Lung microvascular endothelial cell (primary cell): ENCODE results near the gene SLC51A. TPM values are rescaled to one million over a fixed set of nuclear protein-coding genes. Genes with fewer than 3 reads are reported as not detected.
"Not testable (repeated sequence)": the region's sequence is repeated elsewhere in the genome, so short reads cannot be mapped to it uniquely, and the experiment has no call there.

Experiments
- DNase-seq, 2 donors: peaks; one replicate each; pipeline versions ENCODE4 v3.0.0 to v3.0.0-alpha.2; 2010; ENCODE audit warnings: low read depth in 2 of 2
- total RNA-seq: library from RNA; depleted of rRNA; stranded (reverse); fragments of >200 nt; gene quantifications from 2 replicates; pipeline ENCODE4 v1.2.1, GENCODE V29; 2014

SLC51A gene
- total RNA-seq, 1 donor from 2014 or later = not detected

DNA sequence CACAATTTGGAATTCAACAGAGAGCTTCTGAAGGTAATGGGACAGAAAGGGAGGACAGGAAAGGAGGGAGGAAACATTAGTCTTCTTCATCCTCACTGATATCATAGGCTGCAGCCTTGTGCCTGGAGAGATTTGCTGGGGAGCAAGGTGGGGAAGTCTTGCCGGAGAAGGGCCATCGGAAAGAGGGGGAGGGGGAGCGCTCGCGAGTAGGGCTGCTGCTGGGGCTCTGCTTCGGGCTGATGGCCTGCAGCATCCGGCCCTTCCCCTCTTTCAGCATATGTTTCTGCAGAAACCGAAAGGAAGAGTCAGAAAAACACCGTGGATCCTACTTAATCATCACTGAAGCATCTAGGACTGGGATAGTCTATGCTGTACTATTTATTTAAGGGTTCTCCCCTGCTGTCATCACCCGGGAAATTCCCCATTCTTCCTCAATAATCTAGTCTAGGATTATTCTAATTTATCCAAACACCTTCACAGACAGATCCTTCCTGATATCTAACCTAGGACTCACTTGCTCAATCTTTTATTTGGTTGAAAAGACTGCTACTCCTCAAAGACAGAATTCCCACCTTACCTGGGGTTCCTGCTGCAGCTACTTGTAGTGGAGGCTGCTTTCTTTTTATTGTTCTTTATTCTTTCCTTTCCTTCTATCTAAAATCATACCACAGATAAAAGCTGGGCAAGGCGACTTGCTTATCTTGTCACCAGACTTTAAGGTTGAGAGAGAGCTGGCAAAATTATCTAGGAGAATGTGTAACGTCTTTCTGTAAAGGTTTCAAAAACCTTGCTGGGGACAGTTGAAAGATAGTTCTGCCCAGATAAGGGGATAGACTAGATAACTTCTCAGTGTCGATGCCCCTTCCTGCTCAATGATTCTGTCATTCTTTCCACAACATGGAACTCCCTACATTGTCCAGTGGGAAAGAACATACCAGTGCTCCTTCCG, 22.6 kb downstream of the SLC51A start:
- DNase-seq = no peak

DNA sequence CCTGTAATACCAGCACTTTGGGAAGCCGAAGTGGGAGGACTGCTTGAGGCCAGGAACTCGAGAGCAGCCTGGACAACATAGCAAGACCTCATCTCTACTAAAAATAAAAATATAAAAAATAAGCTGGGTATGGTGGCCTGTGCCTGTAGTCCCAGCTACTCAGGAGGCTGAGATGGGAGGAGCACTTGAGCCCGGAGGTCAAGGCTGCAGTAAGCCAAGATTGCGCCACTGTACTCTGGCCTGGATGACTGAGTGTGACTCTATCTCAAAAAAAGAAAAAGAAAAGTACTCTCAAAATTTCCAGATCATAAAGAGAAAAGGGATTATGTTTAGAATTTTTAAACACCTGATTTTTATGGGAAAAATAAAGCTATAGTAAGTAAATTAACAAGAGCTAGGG, 24.1 kb downstream of the SLC51A start:
- no peak for DNase-seq

DNA sequence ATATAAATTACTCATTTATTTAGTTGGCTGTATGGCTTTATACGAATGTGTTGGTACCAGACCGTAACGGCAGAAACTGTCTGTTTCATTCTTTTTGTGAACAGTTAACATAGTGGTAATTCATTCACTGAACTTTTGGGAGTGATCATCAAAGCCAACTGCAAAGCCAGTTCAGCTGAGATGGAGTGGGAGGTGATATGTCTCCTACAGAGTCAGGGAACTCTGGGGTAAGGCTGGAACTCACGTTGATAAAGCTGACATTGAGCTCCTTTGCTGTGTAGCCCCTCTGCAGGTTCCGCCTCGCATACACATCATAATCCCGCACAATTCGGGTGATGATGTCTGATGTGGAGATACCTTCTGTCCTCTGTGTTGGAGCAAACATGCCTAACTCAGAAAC, 25.4 kb downstream of the SLC51A start:
- DNase-seq = no peak

DNA sequence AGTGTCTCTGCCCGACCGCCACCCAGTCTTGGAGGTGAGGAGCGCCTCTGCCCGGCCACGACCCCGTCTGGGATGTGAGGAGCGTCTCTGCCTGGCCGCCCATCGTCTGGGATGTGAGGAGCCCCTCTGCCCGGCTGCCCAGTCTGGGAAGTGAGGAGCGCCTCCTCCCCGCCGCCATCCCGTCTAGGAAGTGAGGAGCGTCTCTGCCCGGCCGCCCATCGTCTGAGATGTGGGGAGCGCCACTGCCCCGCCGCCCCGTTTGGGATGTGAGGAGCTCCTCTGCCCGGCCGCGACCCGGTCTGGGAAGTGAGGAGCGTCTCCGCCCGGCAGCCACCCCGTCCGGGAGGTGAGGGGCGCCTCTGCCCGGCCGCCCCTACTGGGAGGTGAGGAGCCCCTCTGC, 27.8 kb downstream of the SLC51A start:
- not testable (repeated sequence) for DNase-seq

DNA sequence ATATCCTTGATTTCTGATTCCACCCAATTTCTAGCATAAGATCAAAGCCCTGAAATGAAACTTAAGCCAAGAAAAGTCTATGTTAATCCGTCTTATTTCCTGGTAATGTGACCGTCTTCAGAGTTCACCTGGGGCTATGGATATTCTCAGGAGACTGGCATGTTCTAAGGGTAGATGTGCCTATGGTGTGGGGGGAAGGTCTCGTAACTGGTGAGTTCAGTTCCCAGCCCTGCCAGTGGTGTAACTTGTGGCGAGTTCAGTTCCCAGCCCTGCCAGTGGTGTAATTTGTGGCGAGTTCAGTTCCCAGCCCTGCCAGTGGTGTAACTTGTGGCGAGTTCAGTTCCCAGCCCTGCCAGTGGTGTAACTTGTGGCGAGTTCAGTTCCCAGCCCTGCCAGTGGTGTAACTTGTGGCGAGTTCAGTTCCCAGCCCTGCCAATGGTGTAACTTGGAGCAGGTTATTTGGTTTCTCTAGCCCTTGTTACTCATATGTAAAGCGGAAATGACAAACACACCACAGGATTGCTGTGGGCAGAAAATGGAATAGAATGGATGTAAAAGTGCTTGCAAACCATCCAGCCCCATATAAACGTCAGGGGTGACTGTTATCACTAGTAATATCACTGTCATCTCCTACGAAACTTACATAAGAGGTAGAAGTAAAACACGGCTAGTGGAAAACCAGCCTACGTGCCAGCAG, 30.4 kb downstream of the SLC51A start:
- peak in 1 of 2 donors; percentile 34 for DNase-seq

DNA sequence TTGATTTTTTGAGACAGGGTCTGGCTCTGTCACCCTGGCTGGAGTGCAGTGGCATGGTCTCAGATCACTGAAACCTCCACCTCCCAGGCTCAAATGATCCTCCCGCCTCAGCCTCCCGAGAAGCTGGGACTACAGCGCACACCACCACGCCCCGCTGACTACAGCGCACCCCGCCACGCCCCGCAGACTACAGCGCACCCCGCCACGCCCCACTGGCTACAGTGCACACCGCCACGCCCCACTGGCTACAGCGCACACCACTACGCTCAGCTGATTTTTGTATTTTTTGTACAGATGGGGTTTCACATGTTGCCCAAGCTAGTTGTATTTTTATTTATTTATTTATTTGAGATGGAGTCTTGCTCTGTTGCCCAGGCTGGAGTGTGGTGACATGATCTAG, 35.6 kb downstream of the SLC51A start:
- no peak for DNase-seq

DNA sequence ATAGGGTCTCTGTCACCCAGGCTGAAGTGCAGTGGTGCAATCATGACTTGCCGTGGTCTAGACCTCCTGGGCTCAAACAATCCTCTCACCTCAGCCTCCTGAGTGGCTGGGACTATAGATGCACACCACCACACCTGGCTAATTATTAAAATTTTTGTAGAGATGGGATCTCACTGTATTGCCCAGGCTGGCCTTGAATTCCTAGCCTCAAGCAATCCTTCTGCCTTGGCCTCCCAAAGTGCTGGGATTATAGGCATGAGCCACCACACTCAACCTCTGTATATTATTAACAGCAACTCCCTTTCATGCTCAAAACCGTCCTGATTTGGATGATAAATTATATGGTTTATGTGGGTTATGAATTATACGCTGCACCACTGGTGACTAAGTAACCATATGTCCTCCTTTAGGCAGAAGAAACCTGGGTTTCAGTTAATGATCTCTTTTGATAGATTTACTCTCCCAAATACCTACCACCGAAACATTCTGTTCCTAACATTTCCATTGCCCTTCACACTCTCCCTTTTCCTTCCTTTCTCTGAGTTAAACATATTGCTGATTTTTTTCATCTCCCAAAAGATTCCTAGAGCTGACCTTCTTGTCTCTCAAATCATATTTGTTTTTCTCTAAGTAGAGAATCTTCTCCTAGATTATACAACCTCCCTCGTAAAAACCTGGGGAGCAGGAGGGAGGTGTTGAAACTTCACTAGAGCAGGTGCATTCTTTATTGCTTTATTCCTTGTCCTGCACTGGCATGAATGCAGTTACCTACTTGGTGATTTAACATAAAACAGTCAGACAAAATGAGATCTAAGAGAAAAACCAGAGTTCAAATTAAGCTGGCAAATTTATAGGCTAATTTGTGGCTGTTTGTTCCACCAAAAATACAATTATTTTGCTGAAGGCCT, 38.3 kb downstream of the SLC51A start:
- no peak for DNase-seq

DNA sequence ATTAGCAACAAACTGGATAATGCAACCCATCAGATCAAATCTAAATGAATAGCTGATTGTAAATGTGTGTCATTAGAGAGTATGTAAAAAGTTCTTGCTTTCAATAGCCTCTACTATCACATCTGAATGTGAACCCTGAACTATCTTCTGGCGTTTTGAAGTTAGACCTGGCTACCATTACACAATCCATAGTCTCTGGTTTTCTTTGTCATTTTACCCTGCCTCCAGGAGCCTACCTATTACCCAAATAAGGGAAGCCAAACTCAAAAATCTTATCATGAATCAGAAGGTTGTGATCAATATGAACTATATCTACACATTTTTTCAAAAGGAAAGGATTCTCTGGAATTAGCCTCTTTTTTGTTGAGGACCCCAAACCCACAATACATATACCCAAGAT, 39.4 kb downstream of the SLC51A start:
- no peak for DNase-seq

DNA sequence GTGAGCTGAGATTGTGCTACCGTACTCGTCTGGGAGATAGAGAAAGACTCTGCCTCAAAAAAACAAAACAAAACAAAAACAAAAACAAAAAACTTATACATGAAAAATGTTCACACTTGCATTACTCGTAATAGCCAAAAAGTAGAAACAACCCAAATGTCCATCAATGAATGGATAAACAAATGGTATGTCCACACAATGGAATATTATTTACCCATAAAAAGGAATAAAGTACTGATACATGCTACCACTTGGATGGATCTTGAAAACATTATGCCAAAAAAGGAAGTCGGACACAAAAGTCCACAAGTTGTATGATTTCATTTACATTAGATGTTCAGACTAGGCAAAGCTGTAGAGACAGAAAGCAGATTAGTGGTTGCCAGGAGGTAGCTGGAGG, 44.5 kb downstream of the SLC51A start:
- no peak for DNase-seq

DNA sequence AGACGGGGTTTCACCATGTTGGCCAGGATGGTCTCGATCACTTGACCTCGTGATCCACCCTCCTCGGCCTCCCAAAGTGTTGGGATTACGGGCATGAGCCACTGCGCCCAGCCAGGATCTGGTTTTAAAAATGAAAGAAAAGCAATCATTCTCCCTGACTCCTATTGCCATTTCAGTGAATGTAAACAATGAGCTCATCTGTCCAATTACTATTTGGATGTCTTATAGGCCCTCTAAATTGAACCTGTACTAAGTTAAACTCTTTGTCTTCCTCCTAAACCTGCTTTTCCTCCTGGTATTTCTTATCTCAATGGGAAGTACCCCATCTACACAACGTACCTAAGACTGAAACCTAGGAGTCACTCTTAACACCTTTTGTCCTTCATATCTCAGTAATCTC, 47.5 kb downstream of the SLC51A start:
- DNase-seq = no peak

DNA sequence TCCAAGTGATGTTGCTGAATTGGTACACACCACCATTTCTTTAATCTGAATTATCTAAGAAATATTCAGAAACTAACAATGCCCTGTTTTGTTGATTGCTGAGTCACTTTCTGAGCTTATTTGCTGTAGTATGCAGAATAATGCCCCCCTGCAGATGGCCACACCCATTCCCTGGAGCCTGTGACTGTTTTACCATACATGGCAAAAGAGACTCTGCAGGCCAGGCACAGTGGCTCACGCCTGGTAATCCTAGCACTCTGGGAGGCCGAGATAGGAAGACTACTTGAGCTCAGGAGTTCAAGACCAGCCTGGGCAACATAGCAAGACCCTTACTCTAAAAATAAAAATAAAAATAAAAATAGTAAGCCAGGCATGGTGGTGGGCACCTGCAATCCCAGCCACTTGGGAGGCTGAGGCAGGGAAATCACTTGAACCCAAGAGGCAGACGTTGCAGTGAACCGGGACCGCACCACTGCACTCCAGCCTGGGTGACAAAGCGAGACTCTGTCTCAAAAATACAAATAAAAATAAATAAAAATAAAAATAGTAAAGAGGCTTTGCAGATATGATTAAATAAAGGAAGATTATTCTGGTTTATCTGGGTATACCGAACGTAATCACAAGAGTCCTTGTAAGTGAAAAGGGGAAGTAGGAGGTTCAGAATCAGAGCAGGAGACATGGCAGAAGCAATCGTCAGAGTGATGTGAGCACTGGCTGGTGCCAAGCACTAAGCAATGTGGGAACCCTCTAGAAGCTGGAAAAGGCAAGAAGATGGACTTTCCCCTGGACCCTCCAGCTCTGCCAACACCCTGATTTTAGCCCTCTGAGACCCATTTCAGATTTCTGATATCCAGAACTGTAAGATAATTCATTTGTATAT, 52.2 kb downstream of the SLC51A start:
- DNase-seq = peak; percentile 24 to 62

DNA sequence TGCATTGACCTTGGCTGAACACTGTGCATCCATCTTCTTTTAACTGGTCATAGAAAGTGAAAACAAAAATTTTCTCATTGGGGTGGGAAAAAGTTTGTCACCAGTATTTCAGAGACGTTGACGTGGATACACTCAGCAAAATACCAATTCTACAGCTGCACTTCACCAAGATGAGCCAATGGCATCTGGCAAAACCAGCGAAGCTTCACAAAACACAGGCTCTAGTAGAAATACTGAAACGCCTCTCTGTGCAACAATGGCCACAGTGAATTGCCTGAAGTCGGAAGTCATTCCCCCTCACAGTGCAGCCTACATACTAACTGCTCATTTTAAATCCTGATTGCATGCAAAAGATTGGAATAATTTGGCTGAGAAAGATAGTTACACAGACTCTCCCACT, 54.2 kb downstream of the SLC51A start:
- no peak for DNase-seq

DNA sequence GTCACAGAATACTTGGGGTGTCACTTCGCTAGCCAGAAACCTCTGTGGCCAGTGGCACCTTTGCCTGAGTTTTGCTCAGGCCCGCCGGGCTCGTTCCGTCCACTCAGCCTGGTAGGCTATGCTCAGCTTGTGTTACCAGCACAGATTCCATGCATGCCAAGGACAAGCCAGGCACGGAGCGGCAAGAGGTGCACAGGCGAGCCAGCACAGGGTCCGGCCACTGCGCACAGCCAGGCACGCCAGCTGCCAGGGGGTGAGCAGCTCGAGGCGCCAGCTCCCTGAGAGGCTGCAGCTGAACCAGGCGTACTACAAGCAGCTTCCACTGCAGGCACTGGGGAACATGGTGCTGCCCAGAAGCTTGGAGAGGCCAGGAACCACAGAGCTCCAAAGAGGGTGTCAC, 56.5 kb downstream of the SLC51A start:
- DNase-seq = no peak

DNA sequence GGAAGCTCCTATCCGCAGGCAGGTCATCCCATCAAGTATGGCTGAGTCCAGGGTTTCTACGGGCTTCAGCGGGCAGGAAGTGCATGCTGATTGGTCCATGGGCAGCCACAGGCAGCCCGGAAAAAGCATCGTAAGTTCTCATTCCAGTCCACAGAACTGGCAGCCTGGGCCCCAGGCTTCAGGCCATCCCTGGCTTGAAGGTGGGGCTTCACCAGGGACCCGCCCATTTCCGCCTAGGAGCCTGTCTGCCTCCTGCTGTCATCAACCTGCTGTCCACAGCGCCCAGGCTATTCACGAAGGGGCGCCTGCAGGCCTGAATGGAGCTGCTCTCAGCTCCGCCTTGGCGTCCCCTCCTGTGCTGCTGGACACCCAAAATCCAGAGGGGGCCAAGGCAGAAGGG, 57.3 kb downstream of the SLC51A start:
- DNase-seq = no peak

DNA sequence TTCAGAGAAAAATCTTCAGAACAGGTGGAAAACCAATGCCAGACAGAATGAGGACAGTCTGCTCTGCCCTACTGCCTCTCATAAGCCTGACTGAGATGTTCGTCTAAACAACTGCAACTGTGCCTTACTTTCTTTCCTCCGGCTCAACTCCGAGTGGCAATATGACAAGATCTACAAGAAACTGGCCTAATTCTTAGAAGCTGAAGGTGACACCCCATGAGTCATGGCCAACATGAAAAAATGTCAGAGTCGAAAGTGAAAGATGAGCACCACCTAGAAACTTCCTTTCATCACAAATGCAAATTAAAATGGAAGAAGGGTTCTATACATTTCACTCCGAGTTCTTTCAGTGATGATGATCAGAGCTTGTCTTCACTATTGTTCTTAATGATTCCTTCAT, 58.3 kb downstream of the SLC51A start:
- DNase-seq = peak in 1 of 2 donors; percentile 36

DNA sequence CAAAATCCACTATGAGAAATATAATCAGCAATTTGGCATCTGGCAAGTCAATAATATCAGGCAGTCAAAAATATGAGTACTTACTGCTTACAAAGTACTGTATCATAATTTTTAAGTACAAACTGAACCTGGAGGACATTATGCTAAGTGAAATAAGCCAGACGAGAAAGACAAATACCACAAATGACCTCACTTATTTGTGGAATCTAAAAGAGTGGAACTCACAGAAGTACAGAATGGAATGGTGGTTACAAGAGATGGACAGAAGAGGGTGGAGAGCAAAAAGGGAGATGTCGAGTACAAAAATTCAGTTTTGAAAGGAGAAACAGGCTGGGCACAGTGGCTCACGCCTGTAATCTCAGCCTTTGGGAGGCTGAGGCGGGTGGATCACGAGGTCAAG, 58.8 kb downstream of the SLC51A start:
- DNase-seq = no peak

DNA sequence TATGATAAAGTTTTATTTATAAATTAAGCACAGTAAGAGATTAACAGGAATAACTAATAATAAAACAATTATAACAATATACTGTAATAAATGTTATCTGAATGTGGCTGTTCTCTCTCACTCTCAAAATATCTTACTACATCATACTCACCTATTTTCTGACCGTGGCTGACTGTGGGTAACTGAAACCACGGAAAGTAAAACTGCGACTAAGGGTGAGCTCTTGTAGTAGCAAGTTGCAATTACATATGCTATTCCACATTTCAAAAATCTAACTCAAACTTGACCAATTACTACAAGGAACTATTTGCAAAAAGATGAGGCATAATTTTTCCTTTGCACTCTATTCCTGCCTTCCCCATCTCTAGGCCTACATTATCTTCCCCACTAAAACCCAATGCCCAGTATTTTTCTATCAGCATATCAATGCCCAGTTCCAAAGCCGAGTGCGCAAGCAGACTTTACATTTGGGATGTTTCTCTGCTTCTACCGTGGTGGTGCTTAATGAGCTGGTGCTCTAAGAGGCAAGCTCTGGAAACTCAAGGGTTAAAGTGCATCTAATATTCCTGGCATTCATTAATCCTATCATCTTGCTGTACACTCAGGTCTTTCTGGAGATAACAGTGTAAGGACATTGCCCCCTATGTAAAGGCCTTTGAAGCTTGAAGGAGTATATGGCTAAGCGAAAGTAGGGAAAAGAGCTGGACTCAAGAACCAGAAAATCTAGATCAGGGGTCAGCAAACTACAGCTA, 64.5 kb downstream of the SLC51A start:
- DNase-seq = no peak

DNA sequence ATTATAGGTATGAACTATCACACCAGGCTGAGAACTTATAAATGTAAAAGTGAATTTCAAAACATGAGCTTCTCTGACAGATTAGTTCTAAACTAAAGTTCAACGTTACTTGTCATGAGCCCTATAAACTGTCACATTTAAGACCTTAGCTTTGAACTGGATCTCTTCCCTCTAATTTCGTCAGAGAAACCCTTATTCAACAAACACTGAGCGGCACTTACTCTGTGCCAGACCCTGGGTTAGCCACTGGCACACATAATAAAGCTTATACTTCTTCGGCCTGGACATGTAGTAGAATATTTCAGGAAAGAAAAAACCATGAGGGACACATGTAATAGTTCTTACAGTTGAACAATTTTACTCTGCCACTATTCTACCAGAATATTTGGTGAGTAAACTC, 65.6 kb downstream of the SLC51A start:
- no peak for DNase-seq
